NCI-H1105 (cell line): ENCODE data around the gene AMELY.
"Not testable (repeated sequence)": the region's sequence is repeated elsewhere in the genome, so short reads cannot be mapped to it uniquely, and the experiment has no call there.

Source experiments
- DNase-seq: peaks from one replicate; lab custom pipeline; 2025; lab: John Stamatoyannopoulos, UW

The AMELY gene

GRCh38 chrY:6911253-6911881, at the start of gene AMELY:
AMELY (minus strand) TSS chrY:6911752; CDS start chrY:6872608, 39,144 bp downstream.
- no peak for DNase-seq

GRCh38 chrY:6949947-6950346, 38.4 kb upstream of the AMELY start:
- no peak for DNase-seq

GRCh38 chrY:6948378-6948777, 36.8 kb upstream of the AMELY start:
- DNase-seq = no peak

GRCh38 chrY:6947695-6948094, 36.1 kb upstream of the AMELY start:
- DNase-seq = no peak

GRCh38 chrY:6935497-6935896, 23.9 kb upstream of the AMELY start:
- no peak for DNase-seq

GRCh38 chrY:6931779-6932396, 20.3 kb upstream of the AMELY start:
- no peak for DNase-seq

GRCh38 chrY:6929237-6929636, 17.7 kb upstream of the AMELY start:
- no peak for DNase-seq

- no peak for DNase-seq
Measured at GRCh38 chrY:6928265-6928664, 16.7 kb upstream of the AMELY start.

GRCh38 chrY:6921061-6921460, 9.5 kb upstream of the AMELY start:
- DNase-seq = no peak

- no peak for DNase-seq
Measured at GRCh38 chrY:6913362-6913761, 1.8 kb upstream of the AMELY start.

GRCh38 chrY:6910372-6911252, 940 bp downstream of the AMELY start, which contains the start of gene TBL1Y:
TBL1Y (plus strand) TSS chrY:6910697; CDS start chrY:7025085, 114,388 bp downstream.
- no peak for DNase-seq

- no peak for DNase-seq
Measured at GRCh38 chrY:6909856-6910255, 1.7 kb downstream of the AMELY start.

- no peak for DNase-seq
Measured at GRCh38 chrY:6909118-6909521, 2.4 kb downstream of the AMELY start.

GRCh38 chrY:6908021-6908420, 3.5 kb downstream of the AMELY start:
- not testable (repeated sequence) for DNase-seq

- no peak for DNase-seq
Measured at GRCh38 chrY:6907591-6907990, 4.0 kb downstream of the AMELY start.

GRCh38 chrY:6902116-6902515, 9.4 kb downstream of the AMELY start:
- not testable (repeated sequence) for DNase-seq

GRCh38 chrY:6895236-6895635, 16.3 kb downstream of the AMELY start:
- DNase-seq = no peak

GRCh38 chrY:6894496-6894895, 17.1 kb downstream of the AMELY start:
- DNase-seq = no peak

- DNase-seq = no peak
Measured at GRCh38 chrY:6849384-6849783, 62.2 kb downstream of the AMELY start.

- not testable (repeated sequence) for DNase-seq
Measured at GRCh38 chrY:6842650-6843049, 68.9 kb downstream of the AMELY start.
